HG03378 (cell line): ENCODE results near the gene ALMS1.
"Not testable (repeated sequence)": the region's sequence is repeated elsewhere in the genome, so short reads cannot be mapped to it uniquely, and the experiment has no call there.

Source experiments
- ATAC-seq: cut with Tn5 transposase; IDR thresholded peaks from one replicate; pipeline ENCODE4 v1.9.1; 2021; ENCODE audit warnings: mild to moderate bottlenecking, moderate library complexity; ENCODE audit not compliant: unreplicated experiment

Gene ALMS1

DNA sequence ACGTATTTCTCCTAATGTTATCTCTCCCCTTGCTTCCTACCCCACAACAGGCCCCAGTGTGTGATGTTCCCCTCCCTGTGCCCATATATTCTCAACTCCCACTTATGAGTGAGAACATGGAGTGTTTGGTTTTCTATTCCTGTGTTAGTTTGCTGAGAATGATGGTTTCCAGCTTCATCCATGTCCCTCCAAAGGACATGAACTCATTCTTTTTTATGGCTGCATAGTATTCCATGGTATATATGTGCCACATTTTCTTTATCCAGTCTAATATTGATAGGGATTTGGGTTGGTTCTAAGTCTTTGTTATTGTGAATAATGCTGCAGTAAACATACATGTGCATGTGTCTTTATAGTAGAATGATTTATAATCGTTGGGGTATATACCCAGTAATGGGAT, 119.2 kb downstream of the ALMS1 start:
- ATAC-seq = not testable (repeated sequence)

GRCh38 chr2:73510470-73510869, 124.8 kb downstream of the ALMS1 start:
- ATAC-seq = not testable (repeated sequence)

- no peak for ATAC-seq
These were observed 130.4 kb downstream of the ALMS1 start for GRCh38 chr2:73516033-73516432.

- ATAC-seq = no peak
These were observed 143.1 kb downstream of the ALMS1 start for GRCh38 chr2:73528688-73529087.

DNA sequence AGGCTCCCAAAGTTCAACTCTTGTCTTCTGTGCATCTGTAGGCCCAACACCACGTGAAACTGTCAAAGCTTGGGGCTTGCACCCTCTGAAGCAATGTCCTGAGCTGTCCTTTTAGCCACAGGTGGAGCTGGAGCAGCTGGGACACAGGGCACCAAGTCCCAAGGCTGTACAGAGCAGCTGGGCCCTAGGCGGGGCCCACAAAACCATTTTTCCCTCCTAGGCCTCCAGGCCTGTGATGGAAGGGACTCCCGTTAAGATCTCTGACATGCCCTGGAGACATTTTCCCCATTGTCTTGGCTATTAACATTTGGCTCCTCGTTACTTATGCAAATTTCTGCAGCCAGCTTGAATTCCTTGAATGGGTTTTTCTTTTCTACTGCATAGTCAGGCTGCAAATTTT, 145.1 kb downstream of the ALMS1 start:
- ATAC-seq = not testable (repeated sequence)

- no peak for ATAC-seq
These were observed 146.7 kb downstream of the ALMS1 start for GRCh38 chr2:73532381-73532780.

- ATAC-seq = no peak
These were observed 150.7 kb downstream of the ALMS1 start for GRCh38 chr2:73536133-73536840.

DNA sequence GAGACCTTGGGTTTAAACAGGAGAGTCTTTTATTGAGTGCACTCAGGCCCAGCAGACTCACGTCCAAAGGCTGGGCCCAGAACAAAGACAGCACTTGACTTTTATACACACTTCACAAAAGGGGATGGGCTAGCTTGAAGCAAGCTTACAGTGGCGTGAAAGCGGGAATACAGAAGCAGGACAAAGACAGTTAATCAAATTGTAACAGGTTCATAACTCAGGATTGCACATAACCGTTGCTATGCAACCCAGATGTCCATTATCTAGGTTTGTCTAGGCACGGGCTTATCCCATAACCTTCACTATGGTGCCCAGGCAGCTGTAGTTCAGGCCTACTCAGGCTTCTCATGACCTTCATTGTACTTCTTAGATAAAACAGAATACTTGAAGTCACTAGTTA, 175.2 kb downstream of the ALMS1 start:
- not testable (repeated sequence) for ATAC-seq

DNA sequence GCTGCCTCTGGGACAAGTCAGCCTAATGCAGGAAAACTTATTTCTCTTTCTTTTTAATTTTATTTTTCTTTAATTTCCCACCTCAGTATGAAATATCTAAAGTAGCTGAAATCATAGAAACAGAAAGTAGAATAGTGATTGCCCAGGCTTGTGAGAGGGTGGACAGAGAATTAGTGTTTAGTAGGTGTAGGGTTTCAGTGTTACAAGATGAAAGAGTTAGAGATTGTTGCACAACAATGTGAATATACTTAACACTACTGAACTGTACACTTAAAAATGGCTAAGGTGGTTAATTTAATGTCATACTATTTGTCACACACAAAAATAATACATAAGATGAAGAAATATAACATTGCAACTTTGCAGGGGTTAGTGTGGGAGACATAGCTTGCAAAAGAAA, 175.8 kb downstream of the ALMS1 start:
- ATAC-seq = no peak

DNA sequence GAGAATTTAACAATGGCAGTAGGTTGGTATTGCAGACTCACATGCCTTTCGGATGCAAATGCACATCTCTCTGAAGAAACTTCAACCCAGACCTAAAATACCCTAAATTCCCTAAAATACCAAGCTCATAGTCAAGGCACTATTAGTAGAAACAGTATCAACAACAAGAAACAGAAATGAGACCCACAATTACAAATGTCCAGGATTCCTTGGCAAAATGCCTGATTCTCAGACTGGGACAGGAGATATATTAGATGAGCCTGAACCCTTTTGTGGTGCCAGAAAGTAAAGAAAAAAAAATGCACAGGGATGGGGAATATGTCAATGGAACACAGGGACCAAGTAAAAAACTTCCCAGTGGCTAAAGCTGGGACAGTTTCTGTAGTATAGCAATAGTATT, 179.3 kb downstream of the ALMS1 start:
- no peak for ATAC-seq

DNA sequence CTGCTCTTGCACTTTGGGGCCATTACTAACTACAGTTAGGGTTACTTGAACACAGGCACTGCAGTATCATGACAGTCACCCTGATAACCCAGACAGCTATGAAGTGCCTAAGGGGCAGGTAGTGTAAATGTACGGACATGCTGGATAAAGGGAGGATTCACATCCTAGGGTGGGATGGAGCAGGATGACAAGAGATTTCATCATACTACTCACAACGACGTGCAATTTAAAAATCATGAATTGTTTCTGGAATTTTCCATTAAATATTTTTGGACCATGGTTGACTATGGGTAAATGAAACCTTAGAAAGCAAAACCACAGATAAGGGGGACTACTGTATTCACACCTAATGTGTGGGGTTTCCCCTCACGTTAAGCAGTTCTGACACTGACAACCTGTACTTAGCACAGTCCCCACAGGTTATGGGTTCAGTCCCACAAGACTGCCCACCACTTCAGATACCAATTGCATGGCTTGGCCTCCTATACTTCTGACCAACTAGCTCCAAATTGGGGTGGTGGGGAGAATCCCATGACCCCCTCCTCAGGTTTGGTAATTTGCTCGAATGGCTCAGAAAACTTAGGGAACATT, 180.7 kb downstream of the ALMS1 start:
- ATAC-seq = no peak

DNA sequence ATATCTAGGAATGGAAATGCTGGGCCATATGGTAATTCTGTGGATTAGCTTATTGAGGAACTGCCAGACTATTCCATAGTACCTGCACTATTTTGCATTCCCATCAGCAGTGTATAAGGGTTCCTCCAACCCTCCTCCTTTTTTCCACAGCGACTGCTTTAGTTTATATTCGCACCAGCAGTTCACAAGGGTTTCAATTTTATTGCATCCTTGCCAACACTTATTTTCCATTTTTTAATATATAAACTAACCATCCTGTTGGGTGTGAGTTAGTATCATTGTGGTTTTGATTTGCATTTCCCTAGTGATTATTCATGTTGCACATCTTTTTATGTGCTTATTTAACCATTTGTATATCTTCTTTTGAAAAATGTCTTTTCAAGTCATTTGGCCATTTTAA, 189.6 kb downstream of the ALMS1 start:
- no peak for ATAC-seq

DNA sequence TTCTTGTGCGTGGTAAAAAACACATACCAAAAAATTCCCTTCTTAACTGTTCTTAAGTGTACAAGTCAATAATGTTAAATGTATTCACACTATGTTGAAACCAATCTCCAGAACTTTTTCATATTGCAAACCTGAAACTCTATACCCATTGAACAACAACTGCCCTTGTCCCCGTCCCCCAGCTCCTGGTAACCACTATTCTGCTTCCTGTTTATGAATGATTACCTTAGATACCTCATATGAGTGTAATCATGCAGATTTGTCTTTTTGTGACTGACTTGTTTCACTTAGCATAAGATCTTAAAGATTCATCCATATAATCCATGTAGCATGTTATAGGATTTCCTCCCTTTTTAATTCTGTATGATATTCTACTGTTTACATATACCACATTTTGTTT, 196.7 kb downstream of the ALMS1 start:
- no peak for ATAC-seq

- no peak for ATAC-seq
These were observed 202.5 kb downstream of the ALMS1 start for GRCh38 chr2:73588177-73588576.

DNA sequence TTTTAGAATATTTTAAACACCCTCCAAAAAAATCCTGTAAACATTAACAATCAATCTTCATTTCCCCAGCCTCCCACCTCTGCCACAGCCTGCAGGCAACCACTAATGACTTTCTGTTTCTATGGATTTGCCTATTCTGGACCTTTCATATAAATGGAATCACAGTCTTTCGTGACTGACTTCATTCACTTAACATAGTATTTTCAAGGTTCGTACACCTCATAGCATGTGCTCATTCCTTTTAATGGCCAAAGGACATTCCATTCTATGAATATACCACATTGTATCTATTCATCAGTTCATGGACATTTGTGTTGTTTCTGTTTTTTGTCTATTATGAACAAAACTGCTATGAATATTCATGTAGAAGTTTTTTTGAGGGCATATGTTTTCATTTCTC, 208.0 kb downstream of the ALMS1 start:
- ATAC-seq = no peak

- ATAC-seq = no peak
These were observed 208.6 kb downstream of the ALMS1 start for GRCh38 chr2:73594251-73594650.

GRCh38 chr2:73601780-73602179, 216.1 kb downstream of the ALMS1 start:
- no peak for ATAC-seq

DNA sequence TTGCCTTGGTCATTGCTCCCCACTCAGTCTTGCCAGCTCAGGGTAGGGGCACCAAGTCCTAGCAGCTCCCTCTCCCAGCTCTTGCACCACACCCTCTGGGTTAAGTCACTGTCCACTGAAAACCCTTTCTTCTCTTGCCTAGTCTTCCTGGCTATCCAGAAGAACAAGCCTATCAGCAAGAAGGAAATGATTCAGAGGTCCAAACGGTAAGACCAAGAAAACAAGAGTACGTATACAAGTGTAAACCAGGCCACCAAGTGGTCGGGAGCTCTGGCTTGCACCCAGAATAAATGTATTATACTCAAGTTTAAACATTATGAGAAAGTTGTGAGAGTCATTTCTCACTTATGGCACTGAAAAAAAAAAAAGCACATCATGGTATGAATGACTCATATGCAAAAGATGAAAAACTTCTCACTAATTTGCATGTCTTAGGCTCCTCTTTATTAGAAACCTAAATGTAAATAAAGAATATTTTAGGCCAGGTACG, 217.5 kb downstream of the ALMS1 start:
- peak; percentile 80 for ATAC-seq

GRCh38 chr2:73604589-73604988, 219.0 kb downstream of the ALMS1 start:
- not testable (repeated sequence) for ATAC-seq

GRCh38 chr2:73610111-73610510, 224.5 kb downstream of the ALMS1 start:
- no peak for ATAC-seq

GRCh38 chr2:73611193-73611592, 225.6 kb downstream of the ALMS1 start:
- no peak for ATAC-seq

- no peak for ATAC-seq
These were observed 226.2 kb downstream of the ALMS1 start for GRCh38 chr2:73611867-73612266.

DNA sequence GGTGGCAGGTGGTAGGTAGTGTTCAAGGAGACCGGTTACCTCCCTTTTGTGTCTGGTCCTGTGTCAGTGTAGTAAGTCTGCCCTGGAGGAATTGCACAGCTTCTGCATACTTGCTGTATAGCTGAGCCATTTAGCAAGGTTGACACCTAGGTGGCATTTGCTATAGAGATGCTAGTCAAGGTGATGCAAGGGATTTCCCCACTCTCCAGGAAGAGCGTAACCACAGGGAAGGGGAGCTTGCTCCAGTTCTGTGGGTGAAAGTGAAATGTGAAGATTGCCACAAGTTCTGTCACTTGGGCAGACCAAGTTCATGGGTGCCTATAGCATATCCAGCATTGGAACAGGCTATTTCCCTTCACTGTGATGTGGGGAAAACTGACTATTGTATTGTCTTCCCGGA, 228.5 kb downstream of the ALMS1 start:
- no peak for ATAC-seq
